HG02852 (cell line): ENCODE measurements around the gene RHOV.
A peak's percentile ranks its signal among the peaks of the same experiment; 100 is the strongest.
"Not testable (repeated sequence)": the region's sequence is repeated elsewhere in the genome, so short reads cannot be mapped to it uniquely, and the experiment has no call there.

Experiments
- ATAC-seq: cut with Tn5 transposase; IDR thresholded peaks from one replicate; pipeline ENCODE4 v1.9.1; 2021; ENCODE audit warnings: mild to moderate bottlenecking, moderate library complexity; ENCODE audit not compliant: unreplicated experiment

The RHOV gene

GRCh38 chr15:40875991-40876730 lies 2.1 kb upstream of the RHOV start:
- ATAC-seq, result no peak

GRCh38 chr15:40872791-40873693 lies 992 bp downstream of the RHOV start:
- ATAC-seq, result no peak

GRCh38 chr15:40871749-40872617 lies 2.1 kb downstream of the RHOV start:
- ATAC-seq, result no peak

GRCh38 chr15:40870716-40871115 lies 3.3 kb downstream of the RHOV start:
- ATAC-seq, result no peak

- ATAC-seq, result no peak
Measured at GRCh38 chr15:40869686-40870085, 4.3 kb downstream of the RHOV start.

- no peak for ATAC-seq
Measured at GRCh38 chr15:40867199-40867598, 6.8 kb downstream of the RHOV start.

- no peak for ATAC-seq
Measured at GRCh38 chr15:40863660-40864270, 10.3 kb downstream of the RHOV start.

- not testable (repeated sequence) for ATAC-seq
Measured at GRCh38 chr15:40861147-40861546, 12.9 kb downstream of the RHOV start.

- no peak for ATAC-seq
Measured at GRCh38 chr15:40859206-40859851, 14.7 kb downstream of the RHOV start.

- no peak for ATAC-seq
Measured at GRCh38 chr15:40858706-40859105, 15.3 kb downstream of the RHOV start.

GRCh38 chr15:40857601-40858341 lies 16.3 kb downstream of the RHOV start:
- ATAC-seq, result peak; percentile 65

- ATAC-seq, result no peak
Measured at GRCh38 chr15:40856746-40857145, 17.3 kb downstream of the RHOV start.

GRCh38 chr15:40855706-40856234 lies 18.3 kb downstream of the RHOV start:
- no peak for ATAC-seq

- no peak for ATAC-seq
Measured at GRCh38 chr15:40854161-40854560, 19.9 kb downstream of the RHOV start.

- no peak for ATAC-seq
Measured at GRCh38 chr15:40853241-40853890, 20.7 kb downstream of the RHOV start.

- ATAC-seq, result no peak
Measured at GRCh38 chr15:40852529-40852928, 21.5 kb downstream of the RHOV start.

GRCh38 chr15:40850576-40851112 lies 23.4 kb downstream of the RHOV start:
- ATAC-seq, result no peak

- ATAC-seq, result peak; percentile 59
Measured at GRCh38 chr15:40847223-40847961, 26.6 kb downstream of the RHOV start.
